HG02571 (cell line): ENCODE data around the gene NFATC2IP.
"Not testable (repeated sequence)": the region's sequence is repeated elsewhere in the genome, so short reads cannot be mapped to it uniquely, and the experiment has no call there.

Experiments
- ATAC-seq: cut with Tn5 transposase; IDR thresholded peaks from one replicate; pipeline ENCODE4 v1.9.1; 2021; ENCODE audit warnings: mild to moderate bottlenecking, moderate library complexity; ENCODE audit not compliant: unreplicated experiment

Gene NFATC2IP

DNA sequence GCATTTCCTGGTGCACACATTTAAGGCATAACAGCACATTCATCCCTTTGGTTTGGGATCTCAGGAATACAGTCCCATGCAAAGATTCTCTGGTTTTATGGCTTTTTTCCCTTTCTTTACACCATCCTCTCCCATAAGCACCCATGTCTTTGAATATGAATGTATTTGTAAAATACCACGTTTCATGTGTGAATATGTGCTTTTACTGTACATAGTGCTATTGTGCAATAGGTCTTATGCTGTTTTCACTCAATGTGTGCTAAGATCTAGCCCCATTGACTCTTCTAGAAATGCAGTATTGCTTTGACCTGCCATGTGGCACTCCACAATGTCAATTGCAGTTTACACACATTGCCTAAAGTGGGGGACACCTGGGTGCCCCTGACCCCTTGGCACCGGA is 13.8 kb downstream of the NFATC2IP start:
- ATAC-seq = no peak

DNA sequence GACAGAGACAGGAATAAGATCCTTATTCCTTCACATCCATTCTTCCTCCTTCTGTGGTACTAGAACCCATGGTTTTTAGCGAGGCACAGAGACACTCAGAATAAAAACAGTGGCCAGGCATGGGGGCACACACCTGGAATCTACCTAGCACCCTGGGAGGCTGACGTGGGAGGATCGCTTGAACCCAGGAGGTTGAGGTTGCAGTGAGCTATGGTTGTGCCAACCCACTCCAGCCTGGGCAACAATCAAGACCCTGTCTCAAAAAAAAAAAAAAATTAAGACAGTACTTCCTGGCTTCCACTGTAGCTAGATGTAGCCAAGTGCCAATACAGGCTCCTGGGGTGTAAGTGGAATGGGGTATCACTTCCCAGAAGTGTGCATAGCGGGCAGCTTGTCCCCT is 16.4 kb downstream of the NFATC2IP start:
- ATAC-seq = no peak

DNA sequence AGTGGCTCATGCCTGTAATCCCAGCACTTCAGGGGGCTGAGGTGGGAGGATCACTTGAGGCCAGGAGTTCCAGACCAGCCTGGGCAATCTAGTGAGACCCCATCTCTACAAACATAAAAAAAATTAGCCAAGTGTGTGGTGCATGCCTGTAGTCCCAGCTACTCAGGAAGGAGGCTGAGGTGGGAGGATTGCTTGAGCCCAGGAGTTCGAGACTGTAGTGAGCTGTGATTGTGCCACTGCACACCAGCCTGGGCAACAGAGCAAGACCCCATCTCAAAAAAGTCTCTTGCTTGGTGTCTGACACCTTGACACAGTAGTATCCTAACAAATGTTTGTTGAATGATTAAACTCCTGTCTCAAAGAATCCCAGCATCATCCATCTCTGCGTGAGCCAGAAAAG is 19.0 kb downstream of the NFATC2IP start:
- not testable (repeated sequence) for ATAC-seq

DNA sequence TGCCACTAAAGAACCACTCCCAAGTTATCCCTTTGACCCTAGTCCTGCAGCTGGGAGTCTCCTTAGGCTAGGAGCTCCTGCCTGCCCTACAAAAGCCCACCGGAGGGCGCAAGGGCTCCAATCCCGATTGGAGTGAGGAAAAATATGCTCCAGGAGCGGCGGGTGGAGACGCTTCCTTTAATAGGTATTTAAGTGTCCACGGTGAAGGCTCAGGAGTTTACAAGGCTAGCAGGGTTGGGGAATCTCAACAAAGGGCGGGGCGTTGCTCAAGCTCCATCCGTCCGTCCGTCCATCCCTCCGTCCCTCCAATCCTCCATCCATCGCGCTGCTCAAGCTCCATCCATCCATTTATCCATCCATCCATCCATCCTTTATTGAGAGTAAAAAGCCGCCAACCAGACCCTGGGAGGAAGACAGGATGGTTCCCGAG is 23.3 kb downstream of the NFATC2IP start:
- ATAC-seq = no peak

DNA sequence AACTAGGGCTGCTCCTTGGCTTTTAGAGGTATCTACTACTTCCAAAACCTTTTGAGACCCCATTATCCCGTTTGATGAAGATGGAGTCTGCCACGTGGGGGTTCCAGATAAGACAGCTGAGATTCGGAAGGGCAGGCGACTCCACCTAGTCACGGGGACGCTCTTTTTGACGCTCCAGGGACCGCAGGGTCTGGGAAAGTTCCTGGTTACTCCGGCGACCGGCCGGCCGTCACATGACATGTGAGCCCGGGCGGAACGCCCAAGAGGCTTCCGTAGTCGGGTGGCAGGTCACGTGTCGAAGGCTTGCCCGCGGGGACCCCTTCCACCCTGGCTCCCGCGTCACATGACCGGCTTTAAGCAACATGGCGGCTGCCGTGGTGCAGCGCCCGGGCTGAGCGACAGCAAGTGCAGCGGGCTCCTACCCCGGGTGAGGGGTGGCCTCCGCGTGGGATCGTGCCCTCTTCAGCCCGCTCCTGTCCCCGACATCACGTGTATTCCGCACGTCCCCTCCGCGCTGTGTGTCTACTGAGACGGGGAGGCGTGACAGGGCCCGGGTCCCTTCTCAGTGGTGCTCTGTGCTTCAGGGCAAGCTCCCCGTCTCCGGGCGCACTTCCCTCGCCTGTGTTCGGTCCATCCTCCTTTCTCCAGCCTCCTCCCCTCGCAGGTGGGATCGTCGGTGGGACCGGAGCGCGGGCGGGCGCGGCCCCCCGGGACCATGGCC is 23.9 kb downstream of the NFATC2IP start, which contains the start of gene SPNS1:
TSS of gene SPNS1 (plus strand) at position 342 of the 721 bp plus-strand sequence. CDS start at position 716, 374 bp downstream.
- ATAC-seq = peak; percentile 84

DNA sequence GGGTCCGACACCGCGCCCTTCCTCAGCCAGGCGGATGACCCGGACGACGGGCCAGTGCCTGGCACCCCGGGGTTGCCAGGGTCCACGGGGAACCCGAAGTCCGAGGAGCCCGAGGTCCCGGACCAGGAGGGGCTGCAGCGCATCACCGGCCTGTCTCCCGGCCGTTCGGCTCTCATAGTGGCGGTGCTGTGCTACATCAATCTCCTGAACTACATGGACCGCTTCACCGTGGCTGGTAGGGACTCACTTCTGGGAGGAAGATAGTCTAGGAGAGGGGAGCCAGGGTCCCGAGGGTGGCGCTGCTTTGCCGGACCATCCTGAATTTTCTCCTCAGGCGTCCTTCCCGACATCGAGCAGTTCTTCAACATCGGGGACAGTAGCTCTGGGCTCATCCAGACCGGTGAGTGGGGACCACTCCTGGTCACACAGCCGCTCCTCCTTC is 24.4 kb downstream of the NFATC2IP start:
- ATAC-seq = no peak

DNA sequence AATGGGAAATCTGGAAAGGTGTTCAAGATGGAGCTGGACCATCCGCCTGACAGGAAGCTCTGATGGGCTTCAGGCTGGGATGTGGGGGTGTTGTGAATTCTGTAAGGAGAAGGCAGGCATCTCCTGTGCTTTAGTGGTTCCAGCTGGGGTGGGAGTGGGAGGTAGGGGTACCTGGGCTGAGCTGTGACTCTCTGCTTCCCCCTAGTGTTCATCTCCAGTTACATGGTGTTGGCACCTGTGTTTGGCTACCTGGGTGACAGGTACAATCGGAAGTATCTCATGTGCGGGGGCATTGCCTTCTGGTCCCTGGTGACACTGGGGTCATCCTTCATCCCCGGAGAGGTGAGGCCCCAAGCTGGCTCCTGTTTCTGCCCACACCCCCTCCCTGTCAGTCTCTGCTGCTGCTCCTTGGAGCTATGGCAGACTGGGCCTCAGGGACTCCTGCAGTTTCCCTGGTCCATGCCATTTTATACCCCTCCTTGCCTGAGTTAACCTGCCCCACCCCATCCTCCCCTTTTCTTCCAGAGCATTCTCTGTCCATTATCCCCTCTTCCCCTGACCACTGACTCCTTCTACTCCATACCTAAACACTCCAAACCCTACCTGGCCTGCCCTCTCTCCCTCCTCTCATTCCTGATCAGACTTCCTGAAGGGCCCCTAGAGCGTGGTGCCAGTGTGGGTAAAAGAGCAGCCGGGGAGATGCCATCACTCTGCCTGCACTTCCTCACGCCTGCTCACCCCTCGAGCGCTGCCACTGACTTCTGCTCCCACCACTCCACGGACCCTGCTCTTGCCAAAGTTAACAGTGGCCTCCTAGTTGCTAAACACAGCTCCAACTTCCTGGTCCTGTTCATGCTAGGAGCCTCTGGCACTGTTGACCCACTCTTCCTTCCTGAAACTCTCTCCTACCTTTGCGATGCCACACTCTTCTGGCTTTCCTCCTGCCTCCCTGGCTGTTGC is 27.2 kb downstream of the NFATC2IP start:
- ATAC-seq = no peak

DNA sequence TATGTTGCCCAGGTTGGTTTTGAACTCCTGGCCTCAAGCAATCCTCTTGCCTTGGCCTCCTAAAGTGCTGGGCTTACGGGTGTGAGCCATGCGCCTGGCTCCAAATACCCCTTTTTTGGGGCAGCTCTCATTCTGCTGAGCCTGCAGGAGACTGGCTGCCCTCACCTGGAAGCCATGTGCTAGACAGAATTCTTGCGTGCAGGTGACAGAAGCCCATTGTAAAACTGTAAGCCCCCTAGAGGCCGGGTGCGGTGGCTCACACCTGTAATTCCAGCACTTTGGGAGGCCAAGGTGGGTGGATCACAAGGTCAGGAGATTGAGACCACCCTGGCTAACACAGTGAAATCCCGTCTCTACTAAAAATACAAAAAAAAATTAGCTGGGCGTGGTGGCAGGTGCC is 29.6 kb downstream of the NFATC2IP start:
- ATAC-seq = not testable (repeated sequence)

DNA sequence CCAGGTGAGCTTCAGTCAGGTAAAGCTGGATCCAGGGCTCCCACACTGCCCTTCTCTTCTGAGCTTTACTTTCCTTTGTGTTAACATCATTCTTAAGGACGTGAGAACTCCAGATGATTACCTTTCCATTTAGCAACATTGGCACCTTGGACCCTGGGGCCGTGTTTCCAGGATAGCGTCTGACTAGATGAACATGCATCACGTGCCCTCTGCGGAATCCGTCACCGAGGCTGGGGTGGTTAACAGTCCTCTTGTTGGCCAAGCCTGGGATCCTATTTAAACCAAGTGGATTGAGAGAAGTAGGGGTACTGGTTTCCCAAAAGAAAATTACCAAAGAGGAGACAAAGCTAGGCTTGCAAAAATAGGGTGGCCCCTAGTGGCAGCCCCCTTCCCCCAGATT is 30.2 kb downstream of the NFATC2IP start:
- ATAC-seq = no peak

DNA sequence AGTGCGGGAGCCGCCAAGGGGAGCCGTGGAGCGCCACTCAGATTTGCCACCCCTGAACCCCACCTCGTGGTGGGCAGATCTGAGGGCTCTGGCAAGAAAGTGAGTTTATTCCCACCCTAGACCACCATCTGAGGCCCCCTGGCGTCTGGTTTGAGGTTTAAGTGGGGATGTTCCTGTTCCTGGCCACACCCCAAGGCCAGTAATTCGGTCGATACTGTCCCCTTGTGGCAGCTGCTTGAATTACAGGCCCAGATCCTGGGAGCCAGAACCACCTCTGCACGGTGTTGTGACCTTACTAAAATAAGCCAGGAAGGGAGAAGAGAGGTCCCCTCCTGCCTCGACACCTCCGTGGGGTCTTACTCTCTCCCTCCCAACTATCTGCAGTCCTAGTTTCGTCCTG is 30.8 kb downstream of the NFATC2IP start:
- ATAC-seq = no peak

DNA sequence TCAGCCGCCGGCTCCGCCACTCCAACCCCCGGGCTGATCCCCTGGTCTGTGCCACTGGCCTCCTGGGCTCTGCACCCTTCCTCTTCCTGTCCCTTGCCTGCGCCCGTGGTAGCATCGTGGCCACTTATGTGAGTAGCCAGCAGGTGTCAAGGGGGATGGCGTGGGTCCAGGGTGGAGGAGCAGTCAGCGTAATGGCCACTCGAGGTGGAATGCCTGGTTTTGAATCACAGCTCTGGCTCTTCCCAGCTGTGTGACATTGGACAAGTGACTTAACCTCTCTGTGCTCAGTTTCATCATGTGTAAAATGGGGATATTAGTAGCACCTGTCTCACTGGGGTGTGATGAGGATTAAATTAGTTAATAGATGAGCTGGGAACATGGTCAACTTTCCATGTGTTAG is 31.7 kb downstream of the NFATC2IP start:
- ATAC-seq = no peak

DNA sequence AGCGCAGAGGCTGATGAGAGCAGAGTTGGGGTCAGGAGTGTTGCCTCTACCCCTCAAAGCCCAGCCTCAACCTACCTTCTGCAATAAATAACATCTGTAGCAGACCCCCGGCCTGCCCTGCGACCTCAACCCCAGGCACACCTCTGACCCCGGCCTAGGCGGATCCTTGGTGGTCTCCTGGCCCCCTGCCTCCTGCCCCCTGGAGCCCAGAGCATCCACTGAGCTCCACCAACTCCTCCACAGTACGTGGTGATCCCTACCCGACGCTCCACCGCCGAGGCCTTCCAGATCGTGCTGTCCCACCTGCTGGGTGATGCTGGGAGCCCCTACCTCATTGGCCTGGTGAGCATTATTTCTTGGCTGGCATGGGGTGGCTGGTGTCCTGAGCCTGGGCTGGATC is 32.2 kb downstream of the NFATC2IP start:
- ATAC-seq = no peak

DNA sequence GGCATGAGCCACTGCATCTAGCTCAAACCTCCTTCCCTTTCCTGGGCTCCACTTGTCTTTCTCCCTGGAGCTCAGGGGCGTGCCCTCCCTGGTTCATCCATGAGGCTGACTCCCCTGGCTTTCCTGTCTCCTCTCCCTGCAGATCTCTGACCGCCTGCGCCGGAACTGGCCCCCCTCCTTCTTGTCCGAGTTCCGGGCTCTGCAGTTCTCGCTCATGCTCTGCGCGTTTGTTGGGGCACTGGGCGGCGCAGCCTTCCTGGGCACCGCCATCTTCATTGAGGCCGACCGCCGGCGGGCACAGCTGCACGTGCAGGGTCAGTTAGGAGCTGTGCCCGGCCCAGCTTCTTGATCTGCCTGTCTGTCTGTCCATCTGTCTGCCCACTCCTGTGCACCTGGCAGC is 32.9 kb downstream of the NFATC2IP start:
- ATAC-seq = no peak

DNA sequence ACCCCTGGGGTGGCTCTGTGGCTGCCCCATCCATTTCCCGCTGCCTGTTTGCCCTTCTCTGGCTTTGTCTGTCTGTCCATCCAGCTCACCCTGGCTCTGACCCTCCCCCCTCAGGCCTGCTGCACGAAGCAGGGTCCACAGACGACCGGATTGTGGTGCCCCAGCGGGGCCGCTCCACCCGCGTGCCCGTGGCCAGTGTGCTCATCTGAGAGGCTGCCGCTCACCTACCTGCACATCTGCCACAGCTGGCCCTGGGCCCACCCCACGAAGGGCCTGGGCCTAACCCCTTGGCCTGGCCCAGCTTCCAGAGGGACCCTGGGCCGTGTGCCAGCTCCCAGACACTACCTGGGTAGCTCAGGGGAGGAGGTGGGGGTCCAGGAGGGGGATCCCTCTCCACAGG is 33.4 kb downstream of the NFATC2IP start:
- ATAC-seq = no peak

DNA sequence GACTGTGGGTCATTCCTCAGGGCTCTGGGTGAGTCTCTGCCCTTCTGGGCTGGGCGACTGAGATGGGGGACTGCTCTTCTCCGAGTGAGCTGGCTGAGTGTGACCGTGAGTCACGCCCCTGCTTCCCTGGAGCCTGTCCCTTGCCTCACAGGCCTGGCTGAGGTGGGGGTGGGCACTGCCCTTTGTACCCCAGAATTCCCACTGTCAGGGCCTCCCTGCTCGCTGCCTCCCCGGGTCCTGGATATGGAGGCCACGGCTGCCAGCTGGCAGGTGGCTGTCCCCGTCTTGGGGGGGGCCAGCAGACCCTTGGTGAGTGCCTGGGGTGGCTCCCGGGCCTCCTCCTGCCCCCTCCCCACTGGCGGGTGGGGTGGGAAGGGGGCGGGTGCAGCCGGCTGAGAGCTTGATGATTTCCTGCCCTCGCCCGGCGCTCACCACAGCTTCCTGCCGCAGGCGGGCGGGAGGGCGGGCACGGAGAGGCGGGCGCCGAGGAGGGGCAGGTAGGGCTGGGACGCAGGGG is 33.9 kb downstream of the NFATC2IP start, which contains the start of gene LAT:
TSS of gene LAT (plus strand) at position 434 of the 517 bp plus-strand sequence. CDS start 366 bp downstream, outside the sequence.
- ATAC-seq = no peak

DNA sequence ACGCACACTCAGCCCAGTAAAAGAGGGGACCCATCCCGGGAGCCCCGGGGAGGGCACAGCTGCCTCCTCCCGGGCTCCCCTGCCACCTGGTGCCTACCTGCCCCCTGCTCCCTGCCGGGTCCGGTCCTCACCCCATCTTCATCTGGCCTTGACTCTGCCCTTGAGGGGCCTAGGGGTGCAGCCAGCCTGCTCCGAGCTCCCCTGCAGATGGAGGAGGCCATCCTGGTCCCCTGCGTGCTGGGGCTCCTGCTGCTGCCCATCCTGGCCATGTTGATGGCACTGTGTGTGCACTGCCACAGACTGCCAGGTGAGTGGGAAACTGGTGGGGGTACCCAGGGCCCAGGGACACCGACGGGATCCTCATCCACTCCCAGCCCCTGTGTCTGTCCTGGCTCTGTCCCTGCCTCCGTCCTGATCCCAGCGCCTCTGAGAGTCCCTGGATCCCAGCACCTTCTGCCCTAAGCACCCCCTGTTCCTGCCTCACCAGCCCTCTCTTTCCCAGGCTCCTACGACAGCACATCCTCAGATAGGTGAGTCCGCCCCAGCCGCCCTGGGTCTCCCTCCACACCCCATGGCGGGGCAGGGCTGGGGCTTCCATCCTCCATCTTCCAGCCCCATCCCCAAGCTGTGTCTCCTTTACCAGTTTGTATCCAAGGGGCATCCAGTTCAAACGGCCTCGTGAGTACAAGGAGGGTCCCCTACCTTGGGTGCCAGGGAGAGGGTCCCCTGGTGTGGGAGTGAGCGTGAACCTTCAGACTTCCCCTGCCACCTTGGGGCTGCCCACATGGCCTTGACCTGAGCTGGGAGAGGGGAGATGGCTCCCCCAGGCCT is 34.7 kb downstream of the NFATC2IP start:
- ATAC-seq = no peak

DNA sequence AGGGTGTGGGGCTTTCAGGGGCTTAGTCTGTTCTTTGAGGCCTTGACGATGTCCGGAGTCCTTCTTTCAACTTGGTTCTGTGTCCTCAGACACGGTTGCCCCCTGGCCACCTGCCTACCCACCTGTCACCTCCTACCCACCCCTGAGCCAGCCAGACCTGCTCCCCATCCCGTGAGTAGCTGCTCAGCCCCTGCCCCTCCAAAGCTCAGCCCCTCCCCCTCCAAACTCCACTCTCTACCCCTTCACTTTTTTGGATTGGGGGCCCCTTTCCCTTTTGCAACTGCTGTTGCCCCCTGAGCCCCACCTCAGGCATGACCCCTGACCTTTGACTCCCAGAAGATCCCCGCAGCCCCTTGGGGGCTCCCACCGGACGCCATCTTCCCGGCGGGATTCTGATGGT is 35.3 kb downstream of the NFATC2IP start:
- no peak for ATAC-seq

DNA sequence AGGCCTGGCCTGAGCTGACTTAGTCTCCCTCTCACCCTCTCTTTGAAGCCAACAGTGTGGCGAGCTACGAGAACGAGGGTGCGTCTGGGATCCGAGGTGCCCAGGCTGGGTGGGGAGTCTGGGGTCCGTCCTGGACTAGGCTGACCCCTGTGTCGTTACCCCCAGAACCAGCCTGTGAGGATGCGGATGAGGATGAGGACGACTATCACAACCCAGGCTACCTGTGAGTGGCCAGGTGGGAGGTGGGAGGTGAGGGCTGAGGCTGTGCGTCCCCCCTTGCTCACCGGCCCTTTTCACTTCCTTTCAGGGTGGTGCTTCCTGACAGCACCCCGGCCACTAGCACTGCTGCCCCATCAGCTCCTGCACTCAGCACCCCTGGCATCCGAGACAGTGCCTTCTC is 35.8 kb downstream of the NFATC2IP start:
- ATAC-seq = no peak

DNA sequence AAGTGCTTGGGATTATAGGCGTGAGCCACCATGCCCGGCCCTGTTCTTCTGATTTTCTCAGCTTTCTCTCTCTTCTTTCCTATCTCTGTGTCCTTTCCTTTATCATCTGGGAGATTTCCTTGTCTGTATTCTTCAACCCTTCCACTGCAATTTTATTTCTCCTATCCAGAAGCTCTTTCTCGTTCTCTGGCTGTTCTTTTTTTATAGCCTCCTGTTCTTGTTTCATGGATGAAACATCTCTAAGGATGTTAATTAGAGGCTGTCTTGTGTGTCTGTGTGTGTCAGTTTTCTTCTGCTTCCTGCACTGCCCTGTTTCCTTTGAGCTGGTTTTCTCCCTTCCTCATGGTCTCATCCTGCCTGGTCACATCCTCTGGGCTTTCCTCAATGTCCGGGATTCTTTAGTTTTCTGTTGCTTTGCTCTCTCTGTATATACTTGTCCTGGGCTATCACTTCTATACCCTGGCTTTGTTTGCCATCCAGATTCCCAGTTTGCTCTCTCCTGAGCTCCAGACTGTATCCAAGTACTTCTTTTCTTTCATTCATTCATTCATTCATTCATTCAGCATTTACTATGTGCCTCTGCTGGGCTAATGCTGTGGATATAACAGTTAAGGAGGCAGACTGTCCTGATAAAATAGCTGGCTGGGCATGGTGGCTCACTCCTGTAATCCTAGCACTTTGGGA is 36.6 kb downstream of the NFATC2IP start:
- no peak for ATAC-seq

DNA sequence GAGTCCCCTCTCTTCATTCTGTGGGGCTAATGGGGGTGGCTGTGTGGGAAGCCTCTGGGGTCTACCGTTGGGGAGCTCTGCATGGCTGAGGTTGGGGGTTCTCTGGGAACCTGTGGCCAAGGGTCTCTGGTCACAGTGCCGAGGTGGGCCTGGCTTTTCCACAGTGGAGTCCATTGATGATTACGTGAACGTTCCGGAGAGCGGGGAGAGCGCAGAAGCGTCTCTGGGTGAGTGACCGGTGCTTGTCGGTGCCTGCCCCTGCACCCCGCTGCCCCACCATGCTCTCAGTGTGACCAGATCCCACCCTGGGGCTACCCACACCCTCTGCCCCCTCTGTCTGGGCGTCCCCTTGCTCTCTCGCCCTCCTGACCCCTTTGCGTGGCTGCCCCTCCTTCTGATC is 38.6 kb downstream of the NFATC2IP start:
- no peak for ATAC-seq
